Mucosa of rectum (tissue), 2 donors: ENCODE data around the gene ADAM23.

Experiments
- H3K27ac ChIP-seq, 2 donors: one replicate each; pipeline ENCODE4 v1.7.0; 2013; ENCODE audit warnings: inconsistent platforms in 2 of 2, low read depth in 2 of 2, low read length in 2 of 2
- H3K27me3 ChIP-seq, 2 donors: one replicate each; pipeline ENCODE4 v1.7.0; 2013; ENCODE audit warnings: low read length in 2 of 2; ENCODE audit not compliant: control insufficient read depth in 2 of 2, insufficient read depth in 2 of 2
- H3K36me3 ChIP-seq, 2 donors: one replicate each; pipeline ENCODE4 v1.7.0; 2013; ENCODE audit warnings: low read length in 2 of 2; ENCODE audit not compliant: control insufficient read depth in 2 of 2, insufficient read depth in 2 of 2
- H3K4me1 ChIP-seq, 2 donors: one replicate each; pipeline ENCODE4 v1.7.0; 2013; ENCODE audit warnings: low read length in 2 of 2, mild to moderate bottlenecking in 1 of 2; ENCODE audit not compliant: control insufficient read depth in 2 of 2, insufficient read depth in 2 of 2
- H3K4me3 ChIP-seq, 2 donors: one replicate each; pipeline ENCODE4 v1.7.0; 2013; ENCODE audit warnings: low read length in 2 of 2
- H3K9ac ChIP-seq, 2 donors: one replicate each; pipeline ENCODE4 v1.7.0; 2013; ENCODE audit warnings: low read length in 2 of 2, low read depth in 1 of 2, mild to moderate bottlenecking in 1 of 2
- H3K9me3 ChIP-seq, 2 donors: one replicate each; pipeline ENCODE4 v1.7.0; 2013; ENCODE audit warnings: low read length in 2 of 2; ENCODE audit not compliant: control insufficient read depth in 2 of 2
- donor health status: healthy.
- donor health status: Normal muscosa, but diverticular disease.

ADAM23 gene

DNA sequence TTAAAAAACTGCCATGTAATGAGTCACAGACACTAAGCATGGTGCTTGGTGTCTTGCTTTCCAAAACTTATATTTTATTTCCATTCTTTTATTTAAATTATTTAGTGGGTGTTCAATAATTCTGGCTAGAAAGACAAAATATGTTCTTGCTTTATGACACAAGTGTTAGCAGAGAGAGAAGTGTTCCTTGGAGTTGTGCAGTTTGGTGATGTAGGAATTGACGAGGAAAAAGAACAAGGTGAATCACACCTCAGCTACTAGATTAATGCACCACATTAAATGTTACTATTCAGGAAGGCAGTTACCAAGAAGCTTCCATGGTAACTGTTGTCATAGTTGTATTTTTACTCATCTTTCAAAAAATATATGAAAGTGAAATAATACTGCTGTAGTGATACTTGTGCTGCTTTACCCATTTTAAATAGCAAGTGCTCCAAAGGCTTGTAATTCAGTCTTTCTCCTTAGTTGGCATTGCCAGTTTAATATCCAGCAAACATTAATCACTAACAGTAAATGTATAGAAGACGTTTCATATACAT lies 28.3 kb downstream of the ADAM23 start:
- no peak overlapping the region for H3K27ac ChIP-seq

DNA sequence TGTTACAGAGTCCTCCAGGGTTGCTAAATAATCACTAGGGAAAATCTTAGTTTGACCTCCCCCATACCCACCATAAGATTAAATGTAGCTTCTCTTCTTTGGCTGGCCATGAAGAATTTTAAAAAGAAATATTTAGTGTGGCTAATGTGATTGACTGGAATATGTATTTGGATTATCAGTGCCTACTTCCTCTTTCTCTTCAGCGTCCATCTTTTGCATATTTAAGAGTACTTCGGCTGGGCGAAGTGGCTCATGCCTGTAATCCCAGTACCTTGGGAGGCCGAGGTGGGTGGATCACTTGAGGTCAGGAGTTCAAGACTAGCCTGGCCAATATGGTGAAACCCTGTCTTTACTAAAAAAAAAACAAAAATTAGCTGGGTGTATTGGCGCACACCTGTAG lies 28.8 kb downstream of the ADAM23 start:
- H3K36me3 ChIP-seq: no peaks in the 10 kb centered on the region
- H3K27ac ChIP-seq: no peak overlapping the region

More for the DNA sequence above, 28.3 kb downstream of the ADAM23 start:
- Histone ChIP-seq H3K4me1 (no peaks in the 10 kb centered on the region), H3K27me3 (no peaks in the 10 kb centered on the region), H3K9ac (no peak overlapping the region), H3K36me3 (no peaks in the 10 kb centered on the region), H3K9me3 (no peaks in the 10 kb centered on the region), H3K4me3 (no peak overlapping the region)

DNA sequence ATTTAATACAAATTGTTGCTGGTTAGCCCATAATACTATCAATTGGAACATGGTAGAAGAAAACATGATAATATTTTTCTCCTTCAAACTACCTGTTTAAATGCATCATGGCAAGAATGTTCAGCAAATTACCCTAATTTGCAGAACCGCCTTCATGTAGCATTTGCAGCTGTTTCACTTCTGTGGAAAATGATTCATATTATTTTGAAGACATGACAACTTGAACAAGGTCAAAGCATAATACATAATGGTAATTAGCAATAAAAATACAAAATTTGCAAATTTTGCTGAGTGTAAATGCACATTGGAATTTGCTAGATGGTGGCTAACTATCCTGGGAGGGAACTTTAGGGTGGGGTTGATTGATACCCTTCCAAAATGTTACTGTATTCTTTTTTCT lies 30.8 kb downstream of the ADAM23 start:
- no peaks in the 10 kb centered on the region for H3K4me1 ChIP-seq
- H3K4me3 ChIP-seq: no peak overlapping the region
- no peak overlapping the region for H3K27ac ChIP-seq
- no peak overlapping the region for H3K9ac ChIP-seq
- H3K27me3 ChIP-seq: no peaks in the 10 kb centered on the region
- H3K9me3 ChIP-seq: no peaks in the 10 kb centered on the region
- H3K36me3 ChIP-seq: no peaks in the 10 kb centered on the region

More for the DNA sequence above, 28.8 kb downstream of the ADAM23 start:
- H3K9ac ChIP-seq: no peak overlapping the region
- no peaks in the 10 kb centered on the region for H3K4me1 ChIP-seq
- H3K27me3 ChIP-seq: no peaks in the 10 kb centered on the region
- H3K4me3 ChIP-seq: no peak overlapping the region
- no peaks in the 10 kb centered on the region for H3K9me3 ChIP-seq

DNA sequence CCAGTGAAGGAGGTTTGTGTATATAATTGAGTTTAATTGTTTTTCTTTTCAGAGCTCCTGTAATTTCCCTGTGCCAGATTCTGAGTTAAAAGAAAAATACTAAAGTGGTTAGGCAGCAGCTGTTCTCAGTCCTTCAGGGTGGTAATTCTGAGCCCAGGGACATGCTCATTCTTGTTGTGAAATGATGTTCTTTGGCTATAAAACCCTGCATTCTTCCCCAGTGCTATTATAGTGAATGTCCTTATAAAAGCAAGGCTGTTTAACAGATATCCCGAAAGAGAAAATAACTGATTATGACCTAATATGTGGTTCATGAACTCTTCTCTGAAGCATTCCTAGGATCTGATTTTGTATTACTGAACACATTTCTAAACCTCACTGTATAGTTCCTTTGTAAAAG lies 34.0 kb downstream of the ADAM23 start:
- no peak overlapping the region for H3K4me3 ChIP-seq
- no peaks in the 10 kb centered on the region for H3K27me3 ChIP-seq
- H3K36me3 ChIP-seq: no peaks in the 10 kb centered on the region
- H3K27ac ChIP-seq: no peak overlapping the region
- no peaks in the 10 kb centered on the region for H3K9me3 ChIP-seq
- no peaks in the 10 kb centered on the region for H3K4me1 ChIP-seq
- no peak overlapping the region for H3K9ac ChIP-seq

DNA sequence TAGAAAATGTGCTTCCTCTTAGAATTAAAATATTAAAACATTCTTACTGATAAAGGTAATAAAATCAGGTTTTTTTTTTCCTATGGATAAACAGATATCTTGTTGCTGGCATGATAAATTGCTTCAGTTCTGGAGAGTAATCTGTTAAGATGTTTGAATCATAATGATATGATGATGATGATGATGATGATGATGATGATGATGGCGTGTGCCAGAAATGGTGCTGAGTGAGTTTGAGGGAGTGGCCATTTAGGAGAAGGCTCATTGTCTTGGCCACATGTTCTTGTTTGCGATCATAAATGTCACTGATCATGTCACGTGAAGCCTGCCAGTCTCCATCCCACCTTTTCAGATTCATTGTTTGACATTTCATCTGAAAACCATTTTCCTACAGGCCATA lies 35.0 kb downstream of the ADAM23 start:
- Histone ChIP-seq H3K4me1 (no peaks in the 10 kb centered on the region), H3K9me3 (no peaks in the 10 kb centered on the region), H3K27ac (no peak overlapping the region), H3K9ac (no peak overlapping the region), H3K27me3 (no peaks in the 10 kb centered on the region), H3K4me3 (no peak overlapping the region), H3K36me3 (no peaks in the 10 kb centered on the region)

DNA sequence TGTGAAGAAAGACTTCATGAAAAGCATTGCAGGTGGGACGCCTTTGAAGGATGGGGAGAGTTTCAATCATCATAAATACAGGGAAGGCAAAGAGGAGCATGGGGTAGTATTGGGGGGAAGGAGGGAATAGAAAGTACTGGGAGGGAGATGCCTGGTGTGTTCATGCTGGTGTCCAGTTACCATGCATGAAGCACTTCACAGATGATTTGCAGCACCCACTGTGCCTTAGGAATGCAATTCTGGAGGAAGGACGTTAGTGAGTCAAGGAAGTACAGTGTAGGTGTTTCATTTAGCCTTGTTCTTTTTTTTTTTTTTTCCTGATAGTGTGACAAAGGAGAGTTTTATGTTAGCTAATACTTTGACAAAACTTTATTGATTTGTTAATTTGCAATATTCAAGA lies 36.8 kb downstream of the ADAM23 start:
- Histone ChIP-seq H3K27me3 (no peaks in the 10 kb centered on the region), H3K4me3 (no peak overlapping the region), H3K9me3 (no peaks in the 10 kb centered on the region), H3K4me1 (no peaks in the 10 kb centered on the region), H3K36me3 (no peaks in the 10 kb centered on the region), H3K27ac (no peak overlapping the region), H3K9ac (no peak overlapping the region)

DNA sequence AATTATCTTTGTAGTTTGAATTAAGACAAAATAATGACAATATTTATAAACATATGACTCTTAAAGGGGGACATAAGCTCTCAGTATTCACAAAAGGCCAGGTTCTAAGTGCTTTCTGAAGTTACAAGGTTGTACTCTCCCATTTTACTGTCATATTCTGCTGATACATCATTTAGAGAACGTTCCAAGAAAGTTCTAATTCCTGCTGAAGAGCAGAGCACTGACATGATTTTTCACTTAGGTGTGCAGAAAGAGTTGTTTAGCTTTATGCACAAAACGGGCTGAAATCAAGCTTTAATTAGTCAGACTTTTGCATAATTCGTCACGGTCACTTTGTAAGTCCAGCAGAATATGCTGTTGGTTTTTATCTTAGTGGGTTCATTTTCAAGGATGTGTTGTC lies 37.3 kb downstream of the ADAM23 start:
- no peaks in the 10 kb centered on the region for H3K36me3 ChIP-seq

DNA sequence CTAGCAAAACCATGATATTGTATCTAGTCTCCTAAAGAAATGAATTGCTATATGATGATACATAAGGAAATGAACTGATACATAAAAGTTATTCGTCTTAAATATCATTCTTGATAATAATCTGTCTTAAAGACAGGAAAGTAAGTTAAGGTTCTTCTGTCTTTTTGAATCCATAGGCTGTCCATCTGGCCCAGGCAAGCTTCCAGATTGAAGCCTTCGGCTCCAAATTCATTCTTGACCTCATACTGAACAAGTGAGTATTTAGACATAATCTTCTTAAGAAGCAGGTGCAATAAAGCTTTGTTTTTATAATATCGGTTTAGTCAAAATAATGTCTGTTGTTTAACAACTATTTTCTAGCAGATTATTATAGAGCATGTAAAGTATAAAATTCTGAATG lies 37.7 kb downstream of the ADAM23 start:
- Histone ChIP-seq H3K9me3 (no peaks in the 10 kb centered on the region), H3K27me3 (no peaks in the 10 kb centered on the region), H3K4me1 (no peaks in the 10 kb centered on the region), H3K4me3 (no peak overlapping the region), H3K27ac (no peak overlapping the region), H3K36me3 (no peaks in the 10 kb centered on the region), H3K9ac (no peak overlapping the region)

More for the DNA sequence above, 37.3 kb downstream of the ADAM23 start:
- Histone ChIP-seq H3K9me3 (no peaks in the 10 kb centered on the region), H3K4me1 (no peaks in the 10 kb centered on the region), H3K4me3 (no peak overlapping the region), H3K9ac (no peak overlapping the region), H3K27me3 (no peaks in the 10 kb centered on the region), H3K27ac (no peak overlapping the region)

DNA sequence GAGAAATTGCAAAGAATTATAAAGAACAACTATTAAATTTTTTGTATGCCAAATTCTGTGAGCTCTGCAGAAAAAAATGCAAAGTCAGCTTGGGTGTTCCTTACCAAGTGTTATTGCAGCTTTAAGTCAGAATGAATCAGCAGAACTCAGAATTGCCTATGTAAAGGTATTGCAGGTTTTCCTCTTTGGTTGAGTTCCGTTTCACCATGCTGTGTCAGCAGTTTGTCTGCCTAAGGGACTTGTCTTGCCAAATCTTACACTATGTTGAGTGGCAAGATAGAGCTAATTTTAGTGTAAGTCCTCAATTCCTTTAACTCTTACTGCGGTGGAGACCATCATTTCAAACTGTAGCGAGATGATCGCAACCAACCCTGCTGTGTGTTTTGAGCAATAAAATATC lies 38.8 kb downstream of the ADAM23 start:
- Histone ChIP-seq H3K4me1 (no peaks in the 10 kb centered on the region), H3K4me3 (no peak overlapping the region), H3K27me3 (no peaks in the 10 kb centered on the region), H3K9ac (no peak overlapping the region), H3K9me3 (no peaks in the 10 kb centered on the region), H3K27ac (no peak overlapping the region), H3K36me3 (no peaks in the 10 kb centered on the region)

DNA sequence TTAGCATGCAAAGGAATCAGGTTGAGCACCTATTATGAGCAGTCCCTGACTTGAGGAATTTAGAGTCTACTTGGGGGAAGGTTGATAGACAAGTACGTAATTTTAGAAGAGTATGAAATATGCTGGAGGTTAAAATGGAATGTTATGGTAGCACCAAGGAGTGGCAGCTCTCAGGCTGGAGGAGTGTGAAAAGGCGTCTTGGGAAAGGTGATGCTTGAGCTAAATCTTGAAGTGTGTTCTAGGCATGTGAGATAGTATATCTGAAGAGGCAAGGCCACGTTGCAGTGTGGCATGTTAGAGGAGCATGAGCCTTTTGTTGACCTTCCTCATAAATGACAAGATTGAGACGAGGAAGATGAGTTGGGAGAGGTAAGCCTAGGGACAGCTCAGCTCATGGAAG lies 39.3 kb downstream of the ADAM23 start:
- Histone ChIP-seq H3K9ac (no peak overlapping the region), H3K27ac (no peak overlapping the region), H3K4me1 (no peaks in the 10 kb centered on the region), H3K27me3 (no peaks in the 10 kb centered on the region), H3K9me3 (no peaks in the 10 kb centered on the region), H3K36me3 (no peaks in the 10 kb centered on the region), H3K4me3 (no peak overlapping the region)

DNA sequence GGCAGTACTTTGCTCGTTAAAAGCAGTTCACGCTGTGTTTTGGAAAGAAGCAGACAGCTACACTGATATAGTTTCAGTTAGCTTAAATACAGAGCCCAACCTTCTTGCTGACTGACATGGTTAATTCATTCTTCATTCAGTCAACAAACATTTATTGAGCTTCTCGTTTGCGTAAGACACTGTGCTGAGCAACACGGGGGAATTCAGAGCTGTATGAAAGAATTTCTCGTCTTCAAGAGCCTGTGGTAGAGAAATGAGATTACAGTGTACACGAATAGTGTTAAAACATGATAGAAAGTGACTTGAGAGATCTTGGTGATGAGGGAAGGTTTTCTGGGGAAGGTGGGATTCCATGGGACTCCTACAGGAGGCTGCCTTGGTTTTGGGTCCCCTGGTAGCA lies 44.7 kb downstream of the ADAM23 start:
- H3K4me3 ChIP-seq: no peak overlapping the region
- no peaks in the 10 kb centered on the region for H3K4me1 ChIP-seq
- no peaks in the 10 kb centered on the region for H3K9me3 ChIP-seq
- no peak overlapping the region for H3K27ac ChIP-seq
- no peaks in the 10 kb centered on the region for H3K36me3 ChIP-seq
- no peak overlapping the region for H3K9ac ChIP-seq
- H3K27me3 ChIP-seq: no peaks in the 10 kb centered on the region
